ENCODE measurements around the gene ARHGEF16.

GRCh38 chr1:3481836-3482375 lies 27.4 kb downstream of the ARHGEF16 start:
- no peak for TF ChIP-seq POLR2A (IDR thresholded peaks at IDR 0.05; ENCODE audit: low read length)
- TF ChIP-seq GATA1 (IDR thresholded peaks at IDR 0.05; ENCODE audit: low read depth, low read length): no peak
